Panc1 (cell line): Measurements from ENCODE around the gene MGRN1. TPM values are rescaled to one million over a fixed set of nuclear protein-coding genes. Genes with fewer than 3 reads are reported as not detected.

Experiments
- ATAC-seq: fragments of 200-7000 bp; cut with Tn5 transposase; 2 replicates; pipeline ENCODE4 v1.9.1; 2020; ENCODE audit warnings: mild to moderate bottlenecking, moderate library complexity
- BruUV-seq: library from RNA; stranded (reverse); fragments of 400-500 nt; replicated peaks from 2 replicates; lab custom pipeline; 2021; lab: Mats Ljungman, UMichigan
- CTCF ChIA-PET: fragments of 300-600 bp; sonication (Branson Sonifier 250); formaldehyde crosslinking; loops from one replicate; lab custom pipeline; 2022; ENCODE audit warnings: antibody characterized with exemption; lab: Charles Lee
- POLR2A ChIA-PET: fragments of 300-600 bp; sonication (Branson Sonifier 250); formaldehyde crosslinking; loops from one replicate; lab custom pipeline; 2022; ENCODE audit warnings: antibody characterized with exemption; lab: Charles Lee
- DNase-seq: peaks from one replicate; pipeline ENCODE4 v3.0.0-alpha.2; 2010; ENCODE audit warnings: low read depth, low spot score
- H3K27ac ChIP-seq: 2 replicates; pipeline ENCODE4 v1.5.1; 2011; ENCODE audit warnings: mild to moderate bottlenecking, low read length, inconsistent platforms
- H3K27me3 ChIP-seq: fragments of 200-500 bp; sonication (Bioruptor generic); 2 replicates; pipeline ENCODE4 v1.6.0; 2014; ENCODE audit warnings: low read length, inconsistent platforms; ENCODE audit not compliant: control insufficient read depth, insufficient read depth
- H3K36me3 ChIP-seq: fragments of 200-500 bp; sonication (Bioruptor generic); 2 replicates; pipeline ENCODE4 v1.5.1; 2014; ENCODE audit warnings: inconsistent platforms, mild to moderate bottlenecking, low read length, moderate library complexity; ENCODE audit not compliant: control insufficient read depth, insufficient read depth
- H3K4me1 ChIP-seq: 2 replicates; pipeline ENCODE4 v1.5.1; 2011; ENCODE audit warnings: inconsistent platforms, mild to moderate bottlenecking, low read length, moderate library complexity; ENCODE audit not compliant: control insufficient read depth, insufficient read depth
- H3K4me3 ChIP-seq, 2 experiments: 2 replicates each; pipeline ENCODE4 v1.5.1; 2011 to 2012; ENCODE audit warnings: low read depth in 2 of 2, low read length in 2 of 2, mild to moderate bottlenecking in 2 of 2, inconsistent platforms in 1 of 2, moderate library complexity in 1 of 2
- H3K9me3 ChIP-seq: fragments of 200-500 bp; sonication (Bioruptor generic); 2 replicates; pipeline ENCODE4 v1.5.1; 2014; ENCODE audit warnings: low read depth, mild to moderate bottlenecking, inconsistent platforms, low read length, moderate library complexity; ENCODE audit not compliant: control insufficient read depth, insufficient read depth
- CTCF ChIP-seq: fragments of 450-650 bp; IDR thresholded peaks from 2 replicates; pipeline ENCODE4 v1.5.1; 2017; ENCODE audit warnings: mild to moderate bottlenecking
- POLR2AphosphoS5 ChIP-seq: IDR thresholded peaks from 2 replicates; pipeline ENCODE4 v1.6.1; 2012; ENCODE audit warnings: mild to moderate bottlenecking, low read depth, low read length, moderate library complexity
- REST ChIP-seq, 2 experiments: IDR thresholded peaks; 2 replicates each; pipeline ENCODE4 v1.6.1; 2011 to 2012; ENCODE audit warnings: low read depth in 2 of 2, control low read depth in 1 of 2, low read length in 1 of 2, mild to moderate bottlenecking in 1 of 2, moderate library complexity in 1 of 2; ENCODE audit not compliant: insufficient read depth in 1 of 2
- SIN3A ChIP-seq: IDR thresholded peaks from 2 replicates; pipeline ENCODE4 v1.6.1; 2012; ENCODE audit warnings: low read depth, mild to moderate bottlenecking, low read length, moderate library complexity, borderline replicate concordance; ENCODE audit not compliant: insufficient read depth
- TCF7L2 ChIP-seq: IDR thresholded peaks from 2 replicates; pipeline ENCODE4 v1.6.1; 2011; ENCODE audit warnings: mild to moderate bottlenecking, low read depth, low read length, inconsistent platforms
- in situ Hi-C: cut with HindIII; loops from 2 replicates; pipeline ENCODE4 v1.10.0; 2016; ENCODE audit warnings: low sequenced_read_pairs, low pct_unique_long_range_greater_than_20kb
- intact Hi-C: fragments of 100-400 bp; cut with micrococcal nuclease; formaldehyde crosslinking; loops from one replicate; pipeline ENCODE4 v1.10.0; 2022; ENCODE audit not compliant: unreplicated experiment
- total RNA-seq: library from RNA; stranded (reverse); gene quantifications from one replicate; pipeline ENCODE4 v1.2.1, GENCODE V29; 2021; ENCODE audit not compliant: unreplicated experiment

Gene MGRN1
- total RNA-seq, 1 experiment from 2014 or later = 59.7 TPM

- POLR2A ChIA-PET = no interaction called here
- H3K4me1 ChIP-seq = no peaks in the 10 kb centered on the region
- H3K27ac ChIP-seq = no peak overlapping the region
- in situ Hi-C loops = no loop called here
- TF ChIP-seq REST (IDR thresholded peaks at IDR 0.05; ENCODE audit: insufficient read depth in 1 of 2, low read depth in 2 of 2, low read length in 1 of 2) (no peak), CTCF (no peak), TCF7L2 (no peak), POLR2AphosphoS5 (no peak), SIN3A (no peak)
- no peak for ATAC-seq
- DNase-seq = no peak
- CTCF ChIA-PET = interaction anchor here (0.5 kb wide), 1 partner anchor 10 kb away, joined by 3 read pairs; no protein-coding TSS in a partner anchor
- H3K36me3 ChIP-seq = no peaks in the 10 kb centered on the region; the same call in 1 of the 2 replicates
- intact Hi-C loops = no loop called here
- BruUV-seq = no TSS peak
- H3K4me3 ChIP-seq = no peak overlapping the region
- no peaks in the 10 kb centered on the region for H3K9me3 ChIP-seq
- H3K27me3 ChIP-seq = no peaks in the 10 kb centered on the region
These were observed 35.0 kb downstream of the MGRN1 start for GRCh38 chr16:4659363-4660353.

GRCh38 chr16:4660454-4661007 is 35.9 kb downstream of the MGRN1 start:
- intact Hi-C loops (no loop called here), in situ Hi-C loops (no loop called here)
- Histone ChIP-seq H3K36me3 (no peaks in the 10 kb centered on the region; the same call in 1 of the 2 replicates), H3K27me3 (no peaks in the 10 kb centered on the region), H3K9me3 (no peaks in the 10 kb centered on the region), H3K4me3 (no peak overlapping the region), H3K27ac (no peak overlapping the region), H3K4me1 (no peaks in the 10 kb centered on the region)
- no peak for ATAC-seq
- no peak for DNase-seq
- CTCF ChIA-PET = interaction anchor here (0.5 kb wide), 1 partner anchor 9 kb away, joined by 3 read pairs; no protein-coding TSS in a partner anchor
- POLR2A ChIA-PET = no interaction called here
- BruUV-seq = no TSS peak
- TF ChIP-seq TCF7L2 (no peak), POLR2AphosphoS5 (no peak), CTCF (no peak), SIN3A (no peak), REST (IDR thresholded peaks at IDR 0.05; ENCODE audit: insufficient read depth in 1 of 2, low read depth in 2 of 2, low read length in 1 of 2) (no peak)
